Peyer's patch (tissue), 4 donors: Measurements from ENCODE around the gene CHURC1.

Source experiments
- CTCF ChIP-seq, 6 experiments: fragments of 450-650 bp in 4 of 6; fragments of 200-600 bp in 2 of 6; sonication (generic) in 1 of 6; IDR thresholded peaks; one replicate each; pipeline ENCODE4 v1.5.1; 2017 to 2019; ENCODE audit warnings: antibody characterized with exemption in 6 of 6, mild to moderate bottlenecking in 3 of 6, moderate library complexity in 1 of 6
- POLR2A ChIP-seq, 2 donors: fragments of 450-650 bp; IDR thresholded peaks; one replicate each; pipeline ENCODE4 v1.5.1; 2017; ENCODE audit warnings: antibody characterized with exemption in 2 of 2, mild to moderate bottlenecking in 2 of 2, moderate library complexity in 2 of 2

GRCh38 chr14:64958743-64959142, 44.5 kb downstream of the CHURC1 start:
- no peak for TF ChIP-seq POLR2A (IDR thresholded peaks at IDR 0.05)
- TF ChIP-seq CTCF (IDR thresholded peaks at IDR 0.05) = no peak
